ENCODE results near the gene LPCAT2. TPM values are rescaled to one million over a fixed set of nuclear protein-coding genes. Genes with fewer than 3 reads are reported as not detected.

LPCAT2 gene
- total and polyA plus RNA-seq, 2 of the 8 experiments (the other 6 are each of a cell fraction or from before 2014, with no cell fraction given): 2.2 to 10.6 TPM

DNA sequence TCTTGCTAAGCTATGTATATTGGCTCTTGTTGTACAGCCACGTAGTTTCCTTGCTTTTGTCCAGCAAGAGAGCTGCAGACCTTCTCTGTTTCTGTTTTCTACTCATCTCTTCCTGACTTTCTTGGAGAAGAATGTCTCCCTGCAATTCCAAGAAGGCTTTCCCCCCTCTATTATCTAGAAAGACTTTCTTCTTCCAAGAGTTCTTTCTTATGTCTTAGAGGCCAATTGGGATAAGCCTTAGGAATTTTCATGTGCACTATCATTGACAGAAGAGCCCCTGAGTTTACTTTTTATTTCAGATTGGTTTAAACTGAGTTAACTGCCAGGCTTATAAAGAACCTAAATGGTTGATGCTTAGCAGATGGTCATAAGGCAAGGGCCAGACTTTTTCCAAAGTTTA, 66.6 kb downstream of the LPCAT2 start (continued):
- TF ChIP-seq NANOG (IDR thresholded peaks at IDR 0.05; ENCODE audit: insufficient read depth, low read depth, low read length, poor library complexity, severe bottlenecking) (no peak), RAD21 (IDR thresholded peaks at IDR 0.05 in 1 of 2, conservative IDR thresholded peaks at IDR 0.05 in 1 of 2; ENCODE audit: low read depth in 2 of 2, low read length in 2 of 2) (no peak), CHD2 (IDR thresholded peaks at IDR 0.05; ENCODE audit: low read length) (no peak), CBX8 (IDR thresholded peaks at IDR 0.05; ENCODE audit: borderline replicate concordance, low read depth, low read length) (no peak)
